ENCODE results near the gene NOC2L. TPM values are rescaled to one million over a fixed set of nuclear protein-coding genes. Genes with fewer than 3 reads are reported as not detected.
"Not testable (repeated sequence)": the region's sequence is repeated elsewhere in the genome, so short reads cannot be mapped to it uniquely, and the experiment has no call there.

NOC2L gene
- polyA plus RNA-seq, 1 donor from 2014 or later, result 64.9 TPM

- peaks cover 17% of the 10 kb centered on the region for H3K27me3 Mint-ChIP-seq
Observed at GRCh38 chr1:982765-983436, 23.8 kb upstream of the NOC2L start.

DNA sequence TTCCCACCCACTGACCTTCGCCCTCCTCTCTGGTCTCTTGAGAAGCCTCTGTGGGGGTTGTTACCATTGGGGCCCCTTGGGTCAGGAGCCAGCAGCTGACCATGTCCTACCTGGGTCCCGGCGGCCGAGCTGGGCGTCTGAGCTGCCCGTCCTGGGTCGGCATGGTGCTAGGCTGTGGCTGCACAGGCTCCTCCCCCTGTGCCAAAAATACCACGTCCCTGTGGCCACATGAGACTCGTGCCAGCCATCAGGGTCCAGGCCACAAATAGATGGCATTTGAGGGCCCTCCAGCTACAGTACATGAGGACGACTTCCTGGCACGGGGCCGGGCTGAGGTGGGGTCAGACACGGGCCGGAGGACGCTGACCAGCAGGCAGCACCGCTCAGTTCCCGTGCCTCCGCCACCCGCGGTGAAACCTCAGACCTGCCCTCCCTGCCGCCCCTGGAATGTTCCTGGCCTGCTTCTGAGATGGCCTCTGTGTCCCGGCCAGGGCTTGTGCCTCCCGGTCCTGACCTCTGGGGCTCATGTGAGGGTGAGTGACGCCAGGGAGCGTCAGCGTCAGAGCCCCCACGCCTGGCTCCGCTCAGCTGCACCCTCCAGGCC lies 23.0 kb upstream of the NOC2L start, which contains the start of gene PERM1:
PERM1 (minus strand) TSS at position 139 of the 604 bp plus-strand sequence. CDS start 1,064 bp downstream, outside the sequence.
- Mint-ChIP-seq H3K4me3 (no peak within 1 kb of the TSS), H3K4me1 (no peaks in the 10 kb centered on the region), H3K27me3 (peaks cover 17% of the 10 kb centered on the region), H3K27ac (no peak within 1 kb of the TSS), H3K36me3 (no peaks in the 10 kb centered on the region), H3K9me3 (no peaks in the 10 kb centered on the region)

More at GRCh38 chr1:982765-983436, 23.8 kb upstream of the NOC2L start:
- Mint-ChIP-seq H3K9me3 (no peaks in the 10 kb centered on the region), H3K36me3 (no peaks in the 10 kb centered on the region), H3K4me3 (no peak overlapping the region), H3K4me1 (no peaks in the 10 kb centered on the region), H3K27ac (no peak overlapping the region)

DNA sequence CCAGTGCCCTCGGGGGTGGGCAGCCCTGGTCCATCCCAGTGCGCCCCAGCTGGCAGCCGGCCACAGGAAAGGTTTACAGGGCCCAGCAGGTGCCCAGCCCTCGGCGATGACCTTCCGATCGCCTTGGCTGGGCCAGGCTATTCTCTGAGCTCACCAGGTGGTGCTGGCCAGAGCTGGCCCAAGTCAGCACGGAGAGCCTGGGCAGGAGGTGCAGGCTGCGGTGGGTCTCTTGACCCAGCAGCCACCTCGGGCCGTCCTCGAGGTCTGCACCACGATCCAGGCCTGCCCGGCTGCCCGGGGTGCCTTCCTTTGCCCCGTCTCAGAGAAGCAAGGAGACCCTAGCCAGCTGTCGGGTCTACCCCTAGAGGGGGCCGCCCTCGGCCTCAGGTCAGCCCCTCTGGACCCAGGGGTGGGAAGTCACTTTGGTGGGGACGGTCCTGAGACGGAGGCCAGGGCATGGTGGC lies 22.5 kb upstream of the NOC2L start:
- Mint-ChIP-seq H3K36me3 (no peaks in the 10 kb centered on the region), H3K27ac (no peak overlapping the region), H3K4me1 (no peaks in the 10 kb centered on the region), H3K9me3 (no peaks in the 10 kb centered on the region), H3K4me3 (no peak overlapping the region), H3K27me3 (peaks cover 16% of the 10 kb centered on the region)

GRCh38 chr1:980602-981395 lies 21.7 kb upstream of the NOC2L start:
- Mint-ChIP-seq H3K4me1 (peaks cover 0 to under 1% (median 0%) of the 10 kb centered on the region in 3 donors), H3K27me3 (peaks cover 13% of the 10 kb centered on the region), H3K27ac (no peak overlapping the region)

DNA sequence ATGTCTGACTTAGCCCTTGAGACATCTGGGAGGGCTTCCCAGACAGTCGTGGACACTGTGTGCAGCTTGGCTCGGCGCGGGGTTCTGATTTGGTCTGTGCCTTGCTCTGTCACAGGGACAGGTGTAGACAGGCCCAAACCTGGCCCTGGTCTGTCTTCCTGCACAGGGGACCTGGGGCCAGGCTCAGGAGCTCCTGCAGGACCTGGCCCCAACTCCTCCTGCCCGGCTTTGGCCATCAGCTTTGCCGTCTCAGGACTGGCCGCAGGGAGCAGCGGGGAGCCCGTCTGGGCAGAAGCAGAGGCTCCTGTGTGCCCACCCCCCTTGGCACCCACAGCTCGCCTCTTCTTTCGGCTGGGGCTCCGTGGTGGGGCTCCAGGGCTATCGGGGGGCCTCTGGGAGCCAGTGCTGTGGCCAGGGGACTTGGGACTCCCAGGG lies 21.1 kb upstream of the NOC2L start:
- no peak overlapping the region for H3K27ac Mint-ChIP-seq
- H3K9me3 Mint-ChIP-seq, result no peaks in the 10 kb centered on the region
- no peaks in the 10 kb centered on the region for H3K36me3 Mint-ChIP-seq
- H3K27me3 Mint-ChIP-seq, result peaks cover 17% of the 10 kb centered on the region
- H3K4me1 Mint-ChIP-seq, result peaks cover 0 to 4% (median 0%) of the 10 kb centered on the region in 3 donors
- H3K4me3 Mint-ChIP-seq, result no peak overlapping the region

More at GRCh38 chr1:980602-981395, 21.7 kb upstream of the NOC2L start:
- H3K9me3 Mint-ChIP-seq, result no peaks in the 10 kb centered on the region
- no peak overlapping the region for H3K4me3 Mint-ChIP-seq
- no peaks in the 10 kb centered on the region for H3K36me3 Mint-ChIP-seq

DNA sequence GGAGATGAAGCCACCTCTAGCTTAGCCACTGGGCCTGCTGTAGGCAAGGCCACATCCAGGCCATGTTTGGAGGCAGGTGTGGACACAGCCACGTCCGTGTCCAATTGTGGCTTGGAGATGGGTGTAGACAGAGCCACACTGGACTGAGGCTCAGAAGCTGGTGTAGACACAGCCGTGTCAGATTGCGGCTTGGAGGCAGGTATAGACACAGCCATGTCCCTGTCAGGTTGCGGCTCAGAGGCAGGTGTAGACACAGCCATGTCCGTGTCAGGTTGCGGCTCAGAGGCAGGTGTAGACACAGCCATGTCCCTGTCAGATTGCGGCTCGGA lies 20.7 kb upstream of the NOC2L start:
- Mint-ChIP-seq H3K27me3 (peaks cover 18% of the 10 kb centered on the region), H3K9me3 (no peaks in the 10 kb centered on the region), H3K4me3 (no peak overlapping the region), H3K27ac (no peak overlapping the region), H3K4me1 (peaks cover 0 to 4% (median 1%) of the 10 kb centered on the region in 3 donors), H3K36me3 (no peaks in the 10 kb centered on the region)

DNA sequence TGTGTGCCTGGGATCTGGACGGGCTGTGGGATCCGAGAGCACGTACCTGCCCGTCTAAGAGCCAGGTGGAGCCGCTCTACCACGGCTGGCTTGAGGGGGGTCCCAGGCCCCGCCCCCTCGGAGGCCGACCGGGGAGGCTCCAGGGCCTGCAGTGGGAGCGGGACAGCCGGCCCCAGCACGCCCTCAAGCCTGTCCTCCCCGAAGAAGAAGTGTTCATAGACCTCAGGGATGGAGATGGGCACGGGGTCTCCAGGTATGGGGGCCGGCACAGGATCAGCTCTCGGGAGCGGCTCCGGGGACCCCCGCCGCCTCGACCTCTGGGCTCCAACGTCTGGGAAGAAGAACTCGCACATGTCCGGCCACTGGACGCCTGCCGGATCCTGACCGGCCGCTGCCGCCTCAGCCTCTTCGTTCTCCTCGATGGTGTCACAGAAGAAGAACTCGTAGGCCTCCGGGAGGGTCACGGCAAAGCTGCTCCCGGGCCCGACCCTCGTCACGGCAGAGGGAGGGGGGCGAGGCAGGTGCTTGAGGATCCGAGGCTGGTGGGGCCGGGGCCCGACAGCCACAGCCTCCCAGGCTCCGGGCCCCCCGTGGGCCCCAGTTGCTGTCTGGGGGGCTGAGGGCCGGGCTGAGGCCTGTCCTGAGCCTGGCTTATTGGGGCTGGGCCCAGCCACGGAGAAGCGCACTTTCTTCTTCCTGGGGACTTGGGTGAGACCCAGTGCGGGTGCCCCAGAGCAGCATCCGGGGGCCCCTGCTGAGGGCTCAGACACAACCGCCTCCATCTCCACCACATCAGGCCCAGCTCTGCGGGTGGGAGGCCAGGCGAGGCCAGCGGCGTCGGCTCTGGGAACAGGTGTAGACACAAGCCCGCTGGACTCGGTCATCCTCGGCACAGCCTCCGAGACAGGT lies 20.0 kb upstream of the NOC2L start:
- Mint-ChIP-seq H3K4me1 (peaks cover 0 to 4% (median 1%) of the 10 kb centered on the region in 3 donors), H3K27ac (no peak overlapping the region), H3K9me3 (no peaks in the 10 kb centered on the region), H3K27me3 (peaks cover 19% of the 10 kb centered on the region), H3K36me3 (no peaks in the 10 kb centered on the region), H3K4me3 (no peak overlapping the region)

- peaks cover 17% of the 10 kb centered on the region for H3K27me3 Mint-ChIP-seq
- H3K4me3 Mint-ChIP-seq, result peak overlapping the region in 1 of 4 donors; percentile 33
- H3K4me1 Mint-ChIP-seq, result peaks cover 0 to 4% (median 1%) of the 10 kb centered on the region in 3 donors
- H3K27ac Mint-ChIP-seq, result no peak overlapping the region
- no peaks in the 10 kb centered on the region for H3K36me3 Mint-ChIP-seq
- no peaks in the 10 kb centered on the region for H3K9me3 Mint-ChIP-seq
Observed at GRCh38 chr1:978069-978834, 19.2 kb upstream of the NOC2L start.

DNA sequence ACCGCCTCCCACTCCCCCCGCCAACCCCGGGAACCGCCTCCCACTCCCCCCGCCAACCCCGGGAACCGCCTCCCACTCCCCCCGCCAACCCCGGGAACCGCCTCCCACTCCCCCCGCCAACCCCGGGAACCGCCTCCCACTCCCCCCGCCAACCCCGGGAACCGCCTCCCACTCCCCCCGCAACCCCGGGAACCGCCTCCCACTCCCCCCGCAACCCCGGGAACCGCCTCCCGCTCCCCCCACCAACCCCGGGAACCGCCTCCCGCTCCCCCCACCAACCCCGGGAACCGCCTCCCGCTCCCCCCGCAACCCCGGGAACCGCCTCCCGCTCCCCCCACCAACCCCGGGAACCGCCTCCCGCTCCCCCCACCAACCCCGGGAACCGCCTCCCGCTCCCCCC lies 17.7 kb upstream of the NOC2L start:
- not testable (repeated sequence) for H3K9me3 Mint-ChIP-seq, H3K27ac Mint-ChIP-seq, H3K4me3 Mint-ChIP-seq, H3K4me1 Mint-ChIP-seq, H3K36me3 Mint-ChIP-seq
- peaks cover 11% of the 10 kb centered on the region for H3K27me3 Mint-ChIP-seq

DNA sequence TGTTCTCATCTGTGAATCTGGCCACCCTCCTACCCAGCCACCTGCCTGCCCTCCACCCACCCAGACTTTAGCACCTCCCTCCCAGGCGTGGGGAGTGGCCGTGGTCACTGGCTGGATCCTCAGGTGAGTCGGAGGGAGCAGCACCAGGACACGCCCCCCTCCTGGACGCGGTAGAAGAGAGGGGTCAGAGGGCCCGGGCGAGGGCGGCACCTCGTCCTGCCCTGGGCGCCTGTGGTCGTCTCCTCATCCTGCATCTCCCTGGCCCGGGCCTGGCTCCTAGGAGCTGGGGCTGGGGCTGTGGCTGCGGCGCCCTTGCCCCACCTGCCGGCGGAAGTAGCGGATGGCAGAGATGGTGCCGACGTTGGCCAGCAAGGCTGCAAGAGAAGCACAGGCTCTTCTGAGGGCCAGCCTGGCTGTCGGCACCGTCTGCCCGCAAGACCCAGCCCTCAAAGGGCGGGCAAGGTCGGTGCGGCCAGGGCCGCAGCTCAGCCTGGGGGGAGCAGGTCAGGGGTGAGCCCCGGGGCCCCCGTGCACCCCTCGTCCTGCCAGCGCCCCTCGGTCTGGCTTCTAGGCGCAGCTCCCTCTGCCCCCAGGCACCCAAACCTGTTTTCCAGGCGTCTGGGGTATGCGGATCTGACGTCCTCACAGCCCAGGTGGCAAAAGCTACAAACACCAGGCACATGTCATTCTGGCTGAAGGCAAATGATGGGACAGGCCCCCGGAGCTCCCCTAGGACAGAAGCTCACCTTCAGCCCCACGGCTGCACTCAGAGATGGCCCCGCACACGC lies 17.0 kb upstream of the NOC2L start:
- Mint-ChIP-seq H3K27me3 (peaks cover 13% of the 10 kb centered on the region), H3K27ac (no peak overlapping the region), H3K9me3 (no peaks in the 10 kb centered on the region), H3K4me3 (peak overlapping the region in 3 of 4 donors; percentile 20 to 47 (median 22)), H3K4me1 (peaks cover 0 to 4% (median 1%) of the 10 kb centered on the region in 3 donors), H3K36me3 (no peaks in the 10 kb centered on the region)

DNA sequence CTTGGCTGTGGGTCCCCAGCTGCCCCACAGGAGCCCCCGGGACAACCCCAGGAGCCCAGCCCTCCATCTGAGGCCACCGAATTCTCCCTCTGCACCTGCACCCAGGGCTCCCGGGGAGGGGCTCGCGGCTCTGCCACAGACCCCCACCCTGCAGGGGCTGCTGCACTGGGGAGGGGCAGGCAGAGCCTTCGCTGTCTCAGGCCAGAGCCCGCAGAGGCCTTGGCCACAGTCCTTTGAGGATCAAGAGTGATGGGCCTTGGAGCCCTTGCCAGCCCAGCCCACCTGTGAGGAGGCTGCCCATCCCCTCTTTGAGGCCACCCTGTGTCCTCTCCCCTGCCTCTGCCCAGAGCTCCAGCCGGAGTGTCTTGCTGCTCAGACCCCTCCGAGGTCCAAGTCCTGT lies 16.3 kb upstream of the NOC2L start:
- H3K4me3 Mint-ChIP-seq, result peak overlapping the region in 1 of 4 donors; percentile 20
- no peak overlapping the region for H3K27ac Mint-ChIP-seq

DNA sequence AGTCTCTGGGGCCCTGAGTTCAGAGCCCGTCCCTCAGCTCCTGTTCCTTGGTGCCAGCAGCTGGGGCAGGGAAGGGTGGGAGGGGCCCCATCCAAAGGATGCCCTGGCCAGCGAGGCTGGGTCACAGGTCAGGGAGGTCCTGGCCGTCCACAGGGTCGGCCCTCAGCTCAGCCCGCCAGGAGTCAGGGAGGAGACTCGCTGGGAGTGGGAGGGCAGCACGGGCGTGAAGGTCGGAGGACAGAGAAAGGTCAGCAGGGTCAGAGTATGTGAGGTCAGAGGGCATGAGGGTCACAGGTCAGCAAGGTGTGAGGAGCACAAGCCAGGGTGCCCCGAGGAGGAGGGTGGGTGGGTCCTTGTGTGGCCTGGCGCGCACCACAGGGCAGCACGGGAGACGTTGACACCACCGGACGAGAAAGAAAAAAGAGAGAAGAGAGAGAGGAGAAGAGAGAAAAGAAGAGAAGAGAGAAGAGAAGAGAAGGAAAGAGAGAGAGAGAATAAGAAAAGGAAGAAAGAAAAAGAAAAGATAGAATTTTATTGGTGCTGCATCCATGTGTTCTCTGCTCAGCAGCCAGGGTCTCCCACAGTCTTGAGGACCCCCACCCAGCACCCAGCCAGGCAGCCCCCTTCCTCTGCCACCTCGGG lies 15.8 kb upstream of the NOC2L start:
- Mint-ChIP-seq H3K9me3 (no peaks in the 10 kb centered on the region), H3K27me3 (peaks cover 13% of the 10 kb centered on the region), H3K4me3 (peak overlapping the region in 1 of 4 donors; percentile 27), H3K27ac (no peak overlapping the region), H3K4me1 (peaks cover 0 to 4% (median 1%) of the 10 kb centered on the region in 3 donors), H3K36me3 (no peaks in the 10 kb centered on the region)

More for the DNA sequence above, 16.3 kb upstream of the NOC2L start:
- H3K4me1 Mint-ChIP-seq, result peaks cover 0 to 4% (median 1%) of the 10 kb centered on the region in 3 donors
- H3K36me3 Mint-ChIP-seq, result no peaks in the 10 kb centered on the region
- H3K9me3 Mint-ChIP-seq, result no peaks in the 10 kb centered on the region
- peaks cover 13% of the 10 kb centered on the region for H3K27me3 Mint-ChIP-seq

DNA sequence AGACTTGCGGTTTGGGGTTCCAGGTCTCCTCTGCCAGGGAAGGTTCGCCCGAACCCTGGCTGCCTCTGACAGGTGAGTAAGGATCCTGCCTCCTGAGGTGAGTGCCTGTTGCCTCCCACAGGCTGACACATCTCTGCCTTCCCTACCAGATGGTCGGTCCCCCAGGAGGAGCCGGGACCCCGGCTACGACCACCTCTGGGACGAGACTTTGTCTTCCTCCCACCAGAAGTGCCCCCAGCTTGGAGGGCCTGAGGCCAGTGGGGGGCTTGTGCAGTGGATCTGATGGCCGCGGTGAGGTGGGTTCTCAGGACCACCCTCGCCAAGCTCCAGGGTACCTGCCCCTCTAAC lies 15.2 kb upstream of the NOC2L start:
- H3K4me1 Mint-ChIP-seq, result peaks cover 0 to 4% (median 1%) of the 10 kb centered on the region in 3 donors
- H3K9me3 Mint-ChIP-seq, result no peaks in the 10 kb centered on the region
- H3K36me3 Mint-ChIP-seq, result no peaks in the 10 kb centered on the region
- no peak overlapping the region for H3K27ac Mint-ChIP-seq
- peaks cover 13% of the 10 kb centered on the region for H3K27me3 Mint-ChIP-seq
- H3K4me3 Mint-ChIP-seq, result peak overlapping the region in 1 of 4 donors; percentile 27

Data from IgD-negative memory B cell (primary cell).